ENCODE results near the gene HAT1.
"Not testable (repeated sequence)": the region's sequence is repeated elsewhere in the genome, so short reads cannot be mapped to it uniquely, and the experiment has no call there.

The HAT1 gene

GRCh38 chr2:171968509-171968908 is 46.2 kb downstream of the HAT1 start:
- FAIRE-seq (no peak), DNase-seq (ENCODE audit: insufficient read length, low spot score) (no peak)

- no peak for FAIRE-seq
- no peak for DNase-seq (ENCODE audit: insufficient read length, low spot score)
Measured at GRCh38 chr2:171972329-171972982, 50.2 kb downstream of the HAT1 start.

- DNase-seq (ENCODE audit: insufficient read length, low spot score) (no peak), FAIRE-seq (no peak)
Measured at GRCh38 chr2:171979103-171979502, 56.8 kb downstream of the HAT1 start.

- DNase-seq (ENCODE audit: insufficient read length, low spot score); FAIRE-seq: not testable (repeated sequence)
Measured at GRCh38 chr2:171983924-171984323, 61.7 kb downstream of the HAT1 start.

GRCh38 chr2:171985076-171985475 is 62.8 kb downstream of the HAT1 start:
- no peak for FAIRE-seq
- DNase-seq (ENCODE audit: insufficient read length, low spot score) = no peak

- no peak for DNase-seq (ENCODE audit: insufficient read length, low spot score)
- FAIRE-seq = no peak
Measured at GRCh38 chr2:171986778-171987177, 64.5 kb downstream of the HAT1 start.

DNA sequence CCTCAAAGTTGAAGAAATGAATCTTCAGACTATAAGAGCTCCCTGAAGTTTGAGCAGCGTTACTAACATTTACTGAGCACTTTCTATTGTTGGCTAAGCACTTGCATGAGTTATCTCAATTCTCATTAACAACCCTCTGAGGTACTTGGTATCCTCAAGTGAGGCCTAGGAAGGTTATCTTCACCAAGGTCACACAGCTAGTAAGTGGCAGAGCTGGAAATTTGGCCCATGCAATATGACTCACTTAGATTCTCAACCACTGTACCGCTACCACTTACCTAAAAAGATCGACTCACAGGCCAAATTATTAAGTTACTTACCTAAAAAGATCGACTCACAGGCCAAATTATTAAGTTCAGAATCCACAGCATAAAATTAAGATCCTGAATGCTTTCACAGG is 68.8 kb downstream of the HAT1 start:
- no peak for FAIRE-seq
- DNase-seq (ENCODE audit: insufficient read length, low spot score) = no peak

DNA sequence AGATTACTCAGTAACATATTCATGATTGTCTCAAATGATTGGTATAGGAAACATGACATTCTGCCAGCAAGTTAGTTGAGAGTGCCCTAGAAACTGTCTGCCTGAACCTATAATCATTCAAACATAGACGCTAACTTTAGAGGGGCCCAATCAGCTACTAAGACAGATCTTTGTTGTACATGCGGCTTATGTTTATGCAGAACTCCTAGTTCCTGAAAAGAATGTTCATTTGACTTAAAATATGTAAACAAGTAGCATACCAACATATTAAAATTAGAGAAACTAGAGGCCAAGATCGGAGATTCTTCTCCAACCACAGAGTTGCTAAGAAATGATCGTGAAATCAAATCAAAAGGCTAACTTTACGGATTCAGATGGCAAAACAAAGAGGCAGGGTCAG is 73.3 kb downstream of the HAT1 start:
- FAIRE-seq (no peak), DNase-seq (ENCODE audit: insufficient read length, low spot score) (no peak)

DNA sequence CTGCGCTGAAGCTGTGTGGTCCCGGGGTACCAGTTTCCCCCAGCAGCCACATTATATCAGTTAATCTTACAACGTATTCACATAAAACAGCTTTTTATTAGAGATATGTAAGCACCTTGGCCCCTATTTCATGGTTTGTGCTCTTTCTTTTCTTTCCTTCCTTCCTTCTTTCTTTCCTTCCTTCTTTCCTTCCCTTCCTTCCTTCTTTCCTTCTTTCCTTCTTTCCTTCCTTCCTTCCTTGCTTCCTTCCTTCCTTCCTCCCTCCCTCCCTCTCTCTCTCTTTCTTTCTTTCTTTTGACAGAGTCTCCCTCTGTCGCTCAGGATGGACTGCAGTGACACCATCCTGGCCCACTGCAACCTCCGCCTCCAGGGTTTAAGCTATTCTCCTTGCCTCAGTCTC is 73.8 kb downstream of the HAT1 start:
- FAIRE-seq (no peak), DNase-seq (ENCODE audit: insufficient read length, low spot score) (no peak)

- not testable (repeated sequence) for FAIRE-seq
Measured at GRCh38 chr2:171997031-171997430, 74.8 kb downstream of the HAT1 start.

GRCh38 chr2:171999161-171999560 is 76.9 kb downstream of the HAT1 start:
- DNase-seq (ENCODE audit: insufficient read length, low spot score) (no peak), FAIRE-seq (no peak)

More at GRCh38 chr2:171997031-171997430, 74.8 kb downstream of the HAT1 start:
- not testable (repeated sequence) for DNase-seq (ENCODE audit: insufficient read length, low spot score)

- DNase-seq (ENCODE audit: insufficient read length, low spot score) (peak; percentile 95), FAIRE-seq (peak; percentile 88)
Measured at GRCh38 chr2:171999604-172000469, 77.6 kb downstream of the HAT1 start, which contains the start of gene METAP1D. METAP1D (plus strand) TSS chr2:171999953; CDS start chr2:171999970, 17 bp downstream.

- DNase-seq (ENCODE audit: insufficient read length, low spot score) (no peak), FAIRE-seq (peak; percentile 59)
Measured at GRCh38 chr2:172000696-172001361, 78.6 kb downstream of the HAT1 start.

GRCh38 chr2:172007372-172007771 is 85.1 kb downstream of the HAT1 start:
- FAIRE-seq (no peak), DNase-seq (ENCODE audit: insufficient read length, low spot score) (no peak)

- no peak for DNase-seq (ENCODE audit: insufficient read length, low spot score)
- FAIRE-seq = no peak
Measured at GRCh38 chr2:172009823-172010222, 87.6 kb downstream of the HAT1 start.

DNA sequence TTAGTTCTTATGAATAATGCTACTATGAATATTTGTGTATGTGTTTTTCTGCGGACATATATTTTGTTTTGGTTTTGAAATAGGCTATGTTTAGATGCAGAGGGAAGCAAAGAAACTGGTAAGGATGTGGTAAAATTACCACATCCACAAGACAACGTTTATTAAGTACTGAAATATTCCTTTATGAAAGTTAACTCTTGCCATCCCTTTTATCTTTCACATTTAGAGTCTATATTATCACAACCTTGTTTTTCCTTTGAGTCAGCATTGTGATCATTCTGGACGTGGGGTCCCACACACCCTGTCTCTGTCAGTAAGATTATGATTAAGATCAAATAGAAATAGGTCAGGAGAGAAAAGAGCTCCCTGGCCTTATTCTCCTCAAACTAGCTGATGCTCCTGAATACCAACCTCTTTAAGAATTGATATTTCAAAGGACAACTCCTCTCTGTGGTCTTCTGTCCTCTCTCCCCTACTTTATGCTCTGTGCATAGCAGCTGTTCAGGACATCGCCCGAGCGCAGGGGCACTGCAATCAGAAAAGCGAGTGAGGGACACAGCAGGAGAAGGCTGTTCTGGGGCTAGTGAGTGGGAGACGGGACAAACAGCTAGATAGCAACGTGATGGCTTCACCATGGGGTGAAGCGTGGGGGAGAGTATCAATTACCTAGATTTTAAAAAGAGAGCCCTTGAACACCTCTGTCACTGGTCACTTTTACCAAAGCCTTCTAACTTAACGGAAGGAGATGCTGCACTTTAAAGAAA is 89.7 kb downstream of the HAT1 start:
- FAIRE-seq = peak; percentile 53

DNA sequence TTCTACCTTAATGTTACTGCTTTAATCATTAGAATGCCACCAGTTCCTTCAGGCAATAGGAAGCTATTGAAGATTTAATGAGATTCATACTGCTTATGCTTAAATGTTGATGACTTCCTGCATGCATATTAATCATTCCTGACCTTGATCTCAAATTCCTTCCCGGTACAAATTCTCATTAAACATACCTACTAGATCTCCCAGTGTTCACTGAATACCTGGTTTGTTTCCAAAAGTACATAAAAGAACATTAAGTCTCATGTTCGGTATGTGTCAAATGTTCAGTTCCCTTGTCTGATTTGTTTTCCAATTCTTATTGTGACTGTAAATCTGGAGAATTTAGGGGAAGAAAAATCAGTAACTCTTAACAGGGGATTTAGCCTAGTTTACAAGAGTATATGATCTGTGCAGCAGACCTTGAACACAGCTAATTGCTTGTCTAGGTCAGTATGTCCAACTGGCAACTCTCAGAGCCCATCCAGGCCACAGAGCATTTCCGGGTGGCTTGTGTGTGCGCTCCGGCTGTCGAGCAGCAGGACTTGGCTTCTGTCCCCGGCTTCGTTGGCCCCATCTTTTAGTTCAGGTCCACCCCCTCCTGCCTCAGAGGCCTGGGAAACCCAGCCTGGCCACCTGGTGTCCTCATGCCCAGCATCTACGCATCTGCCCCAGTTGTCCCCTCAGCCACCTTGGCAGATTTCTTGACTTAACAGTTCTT is 90.6 kb downstream of the HAT1 start:
- no peak for FAIRE-seq
- no peak for DNase-seq (ENCODE audit: insufficient read length, low spot score)

More for the DNA sequence above, 89.7 kb downstream of the HAT1 start:
- DNase-seq (ENCODE audit: insufficient read length, low spot score) = no peak

GRCh38 chr2:172013396-172013795 is 91.1 kb downstream of the HAT1 start:
- DNase-seq (ENCODE audit: insufficient read length, low spot score) (no peak), FAIRE-seq (peak; percentile 23)

DNA sequence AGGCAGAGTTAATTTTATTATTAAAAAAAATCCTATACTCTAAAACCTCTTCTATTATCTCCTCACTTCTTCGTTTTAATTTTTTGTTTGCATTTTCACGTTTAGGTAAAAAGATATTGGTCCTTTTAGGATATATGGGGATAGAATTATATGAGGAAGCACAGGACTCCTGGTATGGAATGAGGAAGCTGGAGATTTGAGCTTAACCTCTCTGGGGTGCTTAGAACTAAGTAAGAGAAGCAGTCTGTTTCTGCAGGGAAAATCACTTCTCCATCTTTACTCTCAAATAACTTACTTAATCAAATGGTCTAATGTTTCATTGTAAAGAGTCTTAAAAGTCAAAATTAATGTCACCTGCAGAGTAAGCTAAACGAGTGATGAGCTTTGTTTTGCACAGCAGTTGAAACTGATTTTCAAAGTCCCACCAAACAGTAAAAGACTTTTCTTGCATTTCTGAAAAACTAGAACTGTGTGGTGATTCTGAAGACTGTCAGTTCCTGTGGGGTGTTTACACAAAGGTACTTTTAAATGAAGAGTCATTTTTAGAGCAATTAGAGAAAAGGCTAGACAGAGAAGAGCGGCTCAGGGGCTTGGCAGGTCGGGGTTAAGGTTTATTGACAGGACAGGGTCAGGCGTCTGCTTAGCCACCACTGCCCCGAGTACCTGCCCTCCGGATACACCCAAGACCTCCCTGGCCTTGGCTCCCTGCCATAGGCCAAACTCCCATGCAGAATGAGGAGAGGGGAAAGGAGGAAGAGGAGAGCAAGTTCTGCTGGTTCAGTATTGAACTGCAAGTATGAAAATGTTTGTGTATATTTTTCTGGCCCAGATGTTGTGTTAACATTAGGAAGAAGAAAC is 99.0 kb downstream of the HAT1 start:
- DNase-seq (ENCODE audit: insufficient read length, low spot score) = no peak
- FAIRE-seq = no peak

Measured in GM19239 (cell line).